Ovary (tissue), 9 donors: ENCODE measurements around the gene B3GNT7. TPM values are rescaled to one million over a fixed set of nuclear protein-coding genes. Genes with fewer than 3 reads are reported as not detected.
"Not testable (repeated sequence)": the region's sequence is repeated elsewhere in the genome, so short reads cannot be mapped to it uniquely, and the experiment has no call there.

Experiments
- DNase-seq, 5 donors: peaks; one replicate each; pipeline ENCODE4 v3.0.0-alpha.2; 2019 to 2020
- H3K27ac ChIP-seq, 2 donors: fragments of 200-600 bp; one replicate each; pipeline versions ENCODE4 v1.5.1 to v1.8.0; 2019 to 2022
- H3K27me3 ChIP-seq: fragments of 200-600 bp; one replicate; pipeline ENCODE4 v1.8.0; 2022
- H3K36me3 ChIP-seq: fragments of 200-600 bp; sonication (generic); one replicate; pipeline ENCODE4 v1.5.1; 2019
- H3K4me1 ChIP-seq: one replicate; pipeline ENCODE4 v1.8.1; 2013; ENCODE audit warnings: mild to moderate bottlenecking, moderate library complexity; ENCODE audit not compliant: insufficient read depth
- H3K4me3 ChIP-seq: fragments of 200-600 bp; sonication (generic); one replicate; pipeline ENCODE4 v1.5.1; 2017
- H3K9me3 ChIP-seq, 2 donors: fragments of 200-600 bp in 1 of 2; sonication (generic) in 1 of 2; one replicate each; pipeline versions ENCODE4 v1.5.1 to v1.8.1; 2013 to 2019; ENCODE audit warnings: mild to moderate bottlenecking in 1 of 2, moderate library complexity in 1 of 2
- CTCF ChIP-seq, 3 donors: fragments of 450-650 bp in 2 of 3; fragments of 200-600 bp in 1 of 3; IDR thresholded peaks; one replicate each; pipeline versions ENCODE4 v1.5.1 to v1.8.0; 2016 to 2022; ENCODE audit warnings: antibody characterized with exemption in 3 of 3, mild to moderate bottlenecking in 1 of 3
- EP300 ChIP-seq: sonication (generic); formaldehyde crosslinking; IDR thresholded peaks from one replicate; pipeline ENCODE4 v1.6.1; 2017; ENCODE audit warnings: antibody characterized with exemption
- POLR2A ChIP-seq: fragments of 450-650 bp; IDR thresholded peaks from one replicate; pipeline ENCODE4 v1.6.1; 2017; ENCODE audit warnings: antibody characterized with exemption, mild to moderate bottlenecking, moderate library complexity
- WGBS, 3 donors: extraction: QIAGEN DNeasy Blood & Tissue Kit in 1 of 3; methylation state at CpG; one replicate each; pipeline versions ENCODE4 v1.1.5 to v1.1.7; 2013 to 2017; 5-methylcytosine and 5-hydroxymethylcytosine counted together
- intact Hi-C, 4 donors: fragments of 100-400 bp; cut with DNase I; formaldehyde crosslinking; loops; one replicate each; pipeline versions ENCODE4 v1.11.0 to v1.15.1; 2022 to 2023
- polyA plus RNA-seq, 2 donors: library from polyadenylated mRNA; stranded (reverse); fragments of 200-250 nt in 1 of 2; fragments of 350-450 nt in 1 of 2; fragmentation: Illumina TruSeq in 1 of 2; extraction: RNeasy Lipid Tissue Mini Kit (QIAGEN cat#74804) in 1 of 2; gene quantifications; one replicate each; pipeline ENCODE4 v1.2.3, GENCODE V29; 2013 to 2014
- total RNA-seq, 7 donors: library from RNA; depleted of rRNA in 2 of 7; stranded (reverse); fragments of >200 nt in 2 of 7; fragmentation: NEBNext Ultra II Directional in 3 of 7; extraction: Animal tissue kit (Norgen Biotek cat#: 25700) in 3 of 7; gene quantifications; one replicate each; pipeline versions ENCODE4 v1.1.0 to v1.2.4, GENCODE V29; 2016 to 2023
- donor health status: DM: no; HTN: no; CAD: no; lungs with moderate emphysema.
- donor health status: DM: no; HTN: no; CAD: no.
- donor health status: Bipolar disorder and iron deficiency.
- donor health status: DM: yes; HTN: yes; CAD: no.
- donor health status: DM: no; HTN: no; CAD: no.
- donor health status: DM: yes; HTN: yes; CAD: no.

The B3GNT7 gene
- total and polyA plus RNA-seq, 9 donors: 4.8 to 34.0 (median 24.4) TPM

GRCh38 chr2:231373786-231374349 lies 21.6 kb upstream of the B3GNT7 start:
- intact Hi-C loops: no loop called here
- 78 to 88% (median 80%) methylated on average over 9 of the region's 9 CpGs for WGBS, 3 donors
- no peaks in the 10 kb centered on the region for H3K9me3 ChIP-seq

GRCh38 chr2:231374771-231375170 lies 20.7 kb upstream of the B3GNT7 start:
- Histone ChIP-seq H3K9me3 (no peaks in the 10 kb centered on the region), H3K27me3 (no peaks in the 10 kb centered on the region), H3K27ac (no peak overlapping the region), H3K4me1 (no peaks in the 10 kb centered on the region), H3K4me3 (no peak overlapping the region), H3K36me3 (no peaks in the 10 kb centered on the region)
- 87 to 91% (median 88%) methylated on average over 2 of the region's 2 CpGs for WGBS, 3 donors
- TF ChIP-seq POLR2A (no peak), CTCF (IDR thresholded peaks at IDR 0.05) (no peak), EP300 (no peak)
- intact Hi-C loops: no loop called here
- DNase-seq: no peak

More at GRCh38 chr2:231373786-231374349, 21.6 kb upstream of the B3GNT7 start:
- Histone ChIP-seq H3K4me3 (no peak overlapping the region), H3K36me3 (no peaks in the 10 kb centered on the region), H3K27me3 (no peaks in the 10 kb centered on the region), H3K4me1 (no peaks in the 10 kb centered on the region), H3K27ac (no peak overlapping the region)
- DNase-seq: no peak
- no peak for TF ChIP-seq POLR2A

GRCh38 chr2:231375994-231376615 lies 19.4 kb upstream of the B3GNT7 start:
- WGBS, 3 donors: 52 to 55% (median 52%) methylated on average over 11 of the region's 11 CpGs
- intact Hi-C loops: not testable (repeated sequence)

GRCh38 chr2:231376857-231377256 lies 18.7 kb upstream of the B3GNT7 start:
- H3K4me1 ChIP-seq: no peaks in the 10 kb centered on the region
- H3K27me3 ChIP-seq: no peaks in the 10 kb centered on the region
- H3K4me3 ChIP-seq: no peak overlapping the region
- intact Hi-C loops: no loop called here
- H3K27ac ChIP-seq: no peak overlapping the region
- TF ChIP-seq CTCF (IDR thresholded peaks at IDR 0.05) (no peak), EP300 (no peak), POLR2A (no peak)
- WGBS, 3 donors: 65 to 68% (median 66%) methylated on average over 8 of the region's 8 CpGs
- no peaks in the 10 kb centered on the region for H3K36me3 ChIP-seq
- no peaks in the 10 kb centered on the region for H3K9me3 ChIP-seq
- no peak for DNase-seq

More at GRCh38 chr2:231375994-231376615, 19.4 kb upstream of the B3GNT7 start:
- not testable (repeated sequence) for H3K4me1 ChIP-seq, H3K27me3 ChIP-seq, H3K9me3 ChIP-seq, DNase-seq, H3K4me3 ChIP-seq, H3K36me3 ChIP-seq, H3K27ac ChIP-seq

- H3K4me1 ChIP-seq: no peaks in the 10 kb centered on the region
- 86 to 88% (median 88%) methylated on average over 13 of the region's 13 CpGs for WGBS, 3 donors
- no peak overlapping the region for H3K27ac ChIP-seq
- TF ChIP-seq CTCF (IDR thresholded peaks at IDR 0.05): no peak
- TF ChIP-seq EP300: no peak
- TF ChIP-seq POLR2A: no peak
- H3K27me3 ChIP-seq: no peaks in the 10 kb centered on the region
- H3K4me3 ChIP-seq: no peak overlapping the region
- DNase-seq: no peak
- intact Hi-C loops: no loop called here
- H3K9me3 ChIP-seq: no peaks in the 10 kb centered on the region
- H3K36me3 ChIP-seq: no peaks in the 10 kb centered on the region
Observed at GRCh38 chr2:231378026-231378722, 17.3 kb upstream of the B3GNT7 start.
